GM12875 (cell line): ENCODE results near the gene WBP1L.
"Not testable (repeated sequence)": the region's sequence is repeated elsewhere in the genome, so short reads cannot be mapped to it uniquely, and the experiment has no call there.

Experiments
- H3K4me3 ChIP-seq: one replicate; pipeline ENCODE4 v1.5.1; 2011; ENCODE audit warnings: low read depth, low read length, control low read depth
- TF ChIP-seq, protein P1 (sequence below): IDR thresholded peaks from 2 replicates; pipeline ENCODE4 v1.5.1; 2011; ENCODE audit warnings: low read depth, mild to moderate bottlenecking, control low read depth, inconsistent platforms, low read length, moderate library complexity, borderline replicate concordance; ENCODE audit not compliant: insufficient read depth

The WBP1L gene

DNA sequence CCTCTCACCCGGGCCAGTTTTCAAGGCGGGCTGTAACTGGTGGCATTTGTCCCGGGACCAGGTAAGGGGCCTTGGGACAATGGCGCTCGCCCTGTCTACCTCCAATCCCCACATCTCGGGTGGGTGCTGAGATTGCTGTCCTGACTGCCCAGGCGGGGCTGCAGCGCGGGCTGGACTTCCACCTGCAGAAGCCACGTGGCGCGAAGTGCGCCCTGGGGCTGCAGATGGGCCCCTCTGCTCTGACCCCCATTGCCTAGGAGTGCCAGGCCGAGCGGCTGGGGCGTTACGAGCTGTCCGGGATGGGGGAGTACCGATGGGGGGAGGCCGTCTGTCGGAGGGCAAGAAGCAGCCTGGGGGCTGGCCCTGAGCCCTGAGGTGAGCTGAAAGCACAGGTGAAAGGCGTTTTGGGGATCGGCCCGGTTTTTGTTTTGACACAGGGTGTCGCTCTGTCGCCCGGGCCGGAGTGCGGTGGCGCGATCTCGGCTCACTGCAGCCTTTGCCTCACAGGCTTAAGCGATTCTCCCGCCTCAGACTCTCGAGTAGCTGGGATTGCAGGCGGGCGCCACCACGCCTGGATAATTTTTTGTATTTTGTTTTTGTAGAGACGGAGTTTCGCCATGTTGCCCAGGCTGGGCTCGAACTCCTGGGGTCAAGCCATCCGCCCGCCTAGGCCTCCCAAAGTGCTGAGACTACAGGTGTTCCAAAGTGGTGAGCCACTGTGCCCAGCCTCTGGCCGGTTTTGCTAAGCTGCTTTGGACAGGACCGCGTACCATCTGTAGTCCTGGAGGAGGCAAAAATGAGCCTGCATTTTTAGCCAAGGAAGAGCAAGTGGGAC lies 28.9 kb upstream of the WBP1L start, which contains the start of gene SFXN2:
TSS of gene SFXN2 (plus strand) at position 16 of the 835 bp plus-strand sequence. CDS start 12,001 bp downstream, outside the sequence.
- peak within 1 kb of the TSS; percentile 90 for H3K4me3 ChIP-seq
- TF ChIP-seq, protein P1, sequence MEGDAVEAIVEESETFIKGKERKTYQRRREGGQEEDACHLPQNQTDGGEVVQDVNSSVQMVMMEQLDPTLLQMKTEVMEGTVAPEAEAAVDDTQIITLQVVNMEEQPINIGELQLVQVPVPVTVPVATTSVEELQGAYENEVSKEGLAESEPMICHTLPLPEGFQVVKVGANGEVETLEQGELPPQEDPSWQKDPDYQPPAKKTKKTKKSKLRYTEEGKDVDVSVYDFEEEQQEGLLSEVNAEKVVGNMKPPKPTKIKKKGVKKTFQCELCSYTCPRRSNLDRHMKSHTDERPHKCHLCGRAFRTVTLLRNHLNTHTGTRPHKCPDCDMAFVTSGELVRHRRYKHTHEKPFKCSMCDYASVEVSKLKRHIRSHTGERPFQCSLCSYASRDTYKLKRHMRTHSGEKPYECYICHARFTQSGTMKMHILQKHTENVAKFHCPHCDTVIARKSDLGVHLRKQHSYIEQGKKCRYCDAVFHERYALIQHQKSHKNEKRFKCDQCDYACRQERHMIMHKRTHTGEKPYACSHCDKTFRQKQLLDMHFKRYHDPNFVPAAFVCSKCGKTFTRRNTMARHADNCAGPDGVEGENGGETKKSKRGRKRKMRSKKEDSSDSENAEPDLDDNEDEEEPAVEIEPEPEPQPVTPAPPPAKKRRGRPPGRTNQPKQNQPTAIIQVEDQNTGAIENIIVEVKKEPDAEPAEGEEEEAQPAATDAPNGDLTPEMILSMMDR: peak; percentile 18; the same call in 1 of the 2 replicates

DNA sequence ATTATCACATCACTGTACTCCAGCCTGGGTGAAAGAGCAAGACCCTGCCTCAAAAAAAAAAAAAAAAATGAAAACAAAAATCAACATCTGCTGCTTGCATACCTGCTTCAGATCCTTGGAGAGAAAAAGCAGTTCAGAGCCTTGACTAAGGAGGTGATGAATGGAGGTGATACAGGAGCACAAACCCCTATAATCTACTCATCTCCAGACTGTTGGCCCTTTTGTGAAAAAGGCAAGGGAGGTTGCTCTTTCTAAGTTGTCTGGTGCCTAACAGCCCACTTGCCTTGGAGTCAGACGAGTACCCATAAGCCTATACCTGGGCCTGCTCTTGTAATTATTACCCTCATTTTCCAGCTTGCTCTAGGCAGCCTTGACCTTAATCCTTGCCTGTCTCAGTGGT lies 27.9 kb upstream of the WBP1L start:
- no peak overlapping the region for H3K4me3 ChIP-seq
- TF ChIP-seq, protein P1: no peak

DNA sequence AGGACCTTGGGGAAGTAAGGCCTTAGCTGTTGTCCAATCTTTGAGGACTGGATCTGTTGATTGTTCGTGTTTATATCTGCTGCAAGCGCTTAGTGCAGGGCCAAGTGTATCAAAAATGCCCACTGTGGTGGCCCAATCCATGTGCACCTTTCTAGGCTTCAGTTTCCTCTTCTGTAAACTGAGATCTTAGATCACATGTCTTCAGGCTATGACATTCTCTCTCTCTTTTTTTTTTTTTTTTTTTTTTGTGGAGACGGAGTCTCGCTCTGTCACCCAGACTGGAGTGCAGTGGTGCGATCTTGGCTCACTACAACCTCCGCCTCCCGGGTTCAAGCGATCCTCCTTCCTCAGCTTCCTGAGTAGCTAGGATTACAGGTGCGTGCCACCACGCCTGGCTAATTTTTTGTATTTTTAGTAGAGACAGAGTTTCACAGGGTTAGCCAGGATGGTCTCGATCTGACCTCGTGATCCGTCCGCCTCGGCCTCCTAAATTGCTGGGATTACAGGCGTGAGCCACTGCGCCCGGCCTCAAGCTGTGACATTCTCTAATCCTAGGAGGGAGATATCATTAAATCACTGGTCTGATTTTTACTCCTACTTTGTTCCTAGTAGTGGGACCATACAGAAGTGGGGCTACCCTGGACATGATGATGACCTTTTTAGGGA lies 26.7 kb upstream of the WBP1L start:
- H3K4me3 ChIP-seq: not testable (repeated sequence)

DNA sequence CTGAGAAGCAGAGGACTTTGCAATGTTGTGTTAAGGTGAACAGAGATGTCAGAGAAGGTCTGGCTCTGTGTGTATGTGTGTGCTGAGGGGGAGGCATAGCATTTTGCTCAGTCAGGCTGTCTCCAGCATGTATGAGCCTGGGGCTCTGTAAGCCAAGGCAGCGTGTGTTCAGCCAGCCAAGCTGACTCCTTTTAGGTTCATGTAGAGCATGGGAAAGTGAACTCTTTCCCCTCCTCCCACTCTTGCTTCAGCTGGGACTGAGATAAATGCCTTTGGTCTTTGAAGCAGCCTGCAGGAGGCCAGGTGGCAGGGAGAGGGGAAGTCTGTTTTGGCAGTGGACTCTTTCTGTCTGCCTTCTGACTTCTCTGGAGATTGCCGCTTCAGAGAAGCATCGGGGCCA lies 25.5 kb upstream of the WBP1L start:
- TF ChIP-seq, protein P1: no peak

DNA sequence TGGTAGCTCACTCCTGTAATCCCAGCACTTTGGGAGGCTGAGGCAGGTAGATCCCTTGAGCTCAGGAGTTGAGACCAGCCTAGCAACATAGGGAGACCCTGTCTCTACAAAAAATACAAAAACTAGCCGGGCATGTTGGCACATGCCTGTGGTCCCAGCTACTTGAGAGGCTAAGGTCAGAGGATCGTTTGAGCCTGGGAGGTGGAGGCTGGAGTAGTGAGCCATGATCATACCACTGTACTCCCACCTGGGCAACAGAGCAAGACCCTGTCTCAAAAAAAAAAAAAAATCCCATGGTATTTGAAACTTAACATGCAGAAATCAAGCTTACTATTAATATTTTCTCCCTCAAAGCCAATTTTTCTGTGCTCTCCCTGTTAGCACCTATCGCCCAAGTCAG lies 23.4 kb upstream of the WBP1L start:
- TF ChIP-seq, protein P1: no peak
- H3K4me3 ChIP-seq: no peak overlapping the region

More for the DNA sequence above, 25.5 kb upstream of the WBP1L start:
- H3K4me3 ChIP-seq: no peak overlapping the region

DNA sequence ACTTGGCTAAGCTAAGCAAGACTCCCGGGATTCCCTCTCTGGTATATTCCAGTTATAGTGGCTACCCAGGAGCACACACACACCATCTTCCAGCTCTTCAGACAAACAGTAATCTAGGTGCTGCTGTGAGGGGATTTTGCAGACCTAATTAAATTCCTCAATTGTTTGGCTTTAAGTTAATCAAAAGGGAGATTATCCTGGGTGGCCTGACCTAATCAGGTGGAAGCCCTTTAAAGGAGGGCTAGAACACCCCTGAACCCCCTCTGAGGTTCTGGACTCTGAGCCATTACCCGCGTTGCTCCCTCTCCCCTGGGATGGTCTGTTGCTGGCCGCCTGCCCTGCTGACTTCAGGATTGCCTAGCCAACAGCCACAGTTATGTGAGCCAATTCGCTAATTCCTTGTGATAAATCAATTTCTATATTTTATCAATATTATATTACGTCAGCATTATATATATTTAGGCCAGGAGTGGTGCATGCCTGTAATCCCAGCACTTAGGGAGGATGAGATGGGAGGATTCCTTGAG lies 22.9 kb upstream of the WBP1L start:
- no peak overlapping the region for H3K4me3 ChIP-seq
- TF ChIP-seq, protein P1: no peak

DNA sequence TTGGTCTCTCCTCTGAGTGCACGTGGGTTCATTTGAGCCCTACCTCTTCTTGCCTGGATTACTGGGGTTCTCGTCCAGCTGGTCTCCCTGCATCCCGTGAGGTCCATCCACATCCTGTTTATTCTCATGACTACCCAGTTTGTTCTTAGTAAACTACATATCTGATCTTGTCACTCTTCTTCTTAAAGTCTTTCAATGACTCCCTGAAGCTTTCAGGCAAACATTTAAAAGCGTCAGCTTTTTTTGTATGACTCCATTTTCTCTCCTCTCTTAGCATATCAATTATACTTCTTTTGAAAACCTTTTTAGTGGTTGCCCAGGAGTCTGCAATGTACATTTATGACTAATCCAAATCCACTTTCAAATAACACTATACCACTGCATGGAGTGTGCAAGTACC lies 21.8 kb upstream of the WBP1L start:
- H3K4me3 ChIP-seq: no peak overlapping the region
- TF ChIP-seq, protein P1: no peak
